GM23338 (cell line): Measurements from ENCODE around the gene WDR38. TPM values are rescaled to one million over a fixed set of nuclear protein-coding genes. Genes with fewer than 3 reads are reported as not detected.
A peak's percentile ranks its signal among the peaks of the same experiment; 100 is the strongest.

ENCODE experiments used
- ATAC-seq: fragments of 200-7000 bp; cut with Tn5 transposase; 3 replicates; pipeline ENCODE4 v1.9.1; 2020
- DNase-seq: peaks from one replicate; pipeline ENCODE4 v3.0.0-alpha.2; 2015; ENCODE audit warnings: low spot score
- H2AFZ ChIP-seq: fragments of 200-600 bp; sonication (generic); 2 replicates; pipeline ENCODE4 v1.8.0; 2016; ENCODE audit warnings: antibody characterized with exemption, mild to moderate bottlenecking, moderate library complexity
- H3F3A ChIP-seq: fragments of 200-600 bp; sonication (generic); replicated peaks from 2 replicates; pipeline ENCODE4 v1.8.0; 2017; ENCODE audit warnings: antibody characterized with exemption, mixed run types, low read depth
- H3K27ac ChIP-seq: fragments of 200-600 bp; sonication (generic); 2 replicates; pipeline ENCODE4 v1.6.1; 2016; ENCODE audit warnings: low read depth
- H3K27me3 ChIP-seq: fragments of 200-600 bp; sonication (generic); 2 replicates; pipeline ENCODE4 v1.8.0; 2016; ENCODE audit warnings: mild to moderate bottlenecking, mixed run types, moderate library complexity; ENCODE audit not compliant: insufficient read depth
- H3K36me3 ChIP-seq: fragments of 200-600 bp; sonication (generic); 2 replicates; pipeline ENCODE4 v1.8.0; 2016; ENCODE audit warnings: mild to moderate bottlenecking; ENCODE audit not compliant: insufficient read depth
- H3K4me1 ChIP-seq: fragments of 200-600 bp; sonication (generic); 2 replicates; pipeline ENCODE4 v1.8.0; 2016; ENCODE audit warnings: mild to moderate bottlenecking, moderate library complexity; ENCODE audit not compliant: insufficient read depth
- H3K4me2 ChIP-seq: fragments of 200-600 bp; sonication (generic); 2 replicates; pipeline ENCODE4 v1.7.1; 2017; ENCODE audit warnings: mixed run types
- H3K4me3 ChIP-seq: fragments of 200-600 bp; sonication (generic); 2 replicates; pipeline ENCODE4 v1.6.1; 2016; ENCODE audit warnings: mixed run types
- H3K79me2 ChIP-seq: fragments of 200-600 bp; sonication (generic); replicated peaks from 2 replicates; pipeline ENCODE4 v1.8.0; 2017; ENCODE audit warnings: mild to moderate bottlenecking; ENCODE audit not compliant: insufficient read depth
- H3K9me2 ChIP-seq: fragments of 200-600 bp; sonication (generic); 2 replicates; pipeline ENCODE4 v1.8.0; 2017; ENCODE audit not compliant: insufficient read depth
- H4K20me1 ChIP-seq: fragments of 200-600 bp; sonication (generic); replicated peaks from 2 replicates; pipeline ENCODE4 v1.8.0; 2017; ENCODE audit warnings: mild to moderate bottlenecking; ENCODE audit not compliant: insufficient read depth
- H3K27ac Mint-ChIP-seq: 2 replicates; pipeline ENCODE4 v1.8.0; 2020; ENCODE audit warnings: inconsistent platforms, mild to moderate bottlenecking, moderate library complexity, mixed read lengths
- H3K27me3 Mint-ChIP-seq: 3 replicates; pipeline ENCODE4 v1.8.0; 2022; ENCODE audit warnings: low read depth, mild to moderate bottlenecking, moderate library complexity, mixed read lengths, inconsistent platforms; ENCODE audit not compliant: insufficient read depth, poor library complexity
- H3K36me3 Mint-ChIP-seq: 3 replicates; pipeline ENCODE4 v1.8.0; 2021; ENCODE audit warnings: low read depth, mild to moderate bottlenecking, inconsistent platforms, moderate library complexity, mixed read lengths
- H3K4me1 Mint-ChIP-seq: 3 replicates; pipeline ENCODE4 v1.8.0; 2020; ENCODE audit warnings: mild to moderate bottlenecking, inconsistent platforms, mixed read lengths
- H3K4me3 Mint-ChIP-seq: 3 replicates; pipeline ENCODE4 v1.8.0; 2021; ENCODE audit warnings: moderate library complexity, mild to moderate bottlenecking, inconsistent platforms, mixed read lengths
- H3K9me3 Mint-ChIP-seq: 3 replicates; pipeline ENCODE4 v1.8.0; 2020; ENCODE audit warnings: moderate library complexity, mild to moderate bottlenecking, inconsistent platforms, mixed read lengths
- CREB1 ChIP-seq: fragments of 250-450 bp; sonication (Bioruptor Pico); IDR thresholded peaks from 2 replicates; pipeline ENCODE4 v1.5.0; 2020; ENCODE audit warnings: low read depth, mild to moderate bottlenecking, moderate library complexity
- CTCF ChIP-seq, 2 experiments: fragments of 200-600 bp in 1 of 2; sonication (generic) in 1 of 2; conservative IDR thresholded peaks; 2 replicates each; pipeline versions ENCODE4 v1.5.1 to v1.6.1; 2016 to 2017; ENCODE audit warnings: antibody characterized with exemption in 2 of 2, low read depth in 2 of 2, mild to moderate bottlenecking in 2 of 2, moderate library complexity in 1 of 2
- ETS1 ChIP-seq: IDR thresholded peaks from 2 replicates; pipeline ENCODE4 v1.6.1; 2016; ENCODE audit warnings: antibody characterized with exemption
- EZH2phosphoT487 ChIP-seq: fragments of 200-600 bp; sonication (generic); IDR thresholded peaks from one replicate; pipeline ENCODE4 v1.8.1; 2018; ENCODE audit warnings: antibody characterized with exemption; ENCODE audit not compliant: unreplicated experiment
- JUNB ChIP-seq: IDR thresholded peaks from one replicate; pipeline ENCODE4 v1.6.1; 2016; ENCODE audit warnings: antibody characterized with exemption; ENCODE audit not compliant: unreplicated experiment
- NANOG ChIP-seq: IDR thresholded peaks from 2 replicates; pipeline ENCODE4 v1.6.1; 2016; ENCODE audit warnings: antibody characterized with exemption, borderline replicate concordance
- POLR2AphosphoS5 ChIP-seq: IDR thresholded peaks from 2 replicates; pipeline ENCODE4 v1.6.1; 2016; ENCODE audit warnings: antibody characterized with exemption, low read depth
- STAT1 ChIP-seq: IDR thresholded peaks from one replicate; pipeline ENCODE4 v1.6.1; 2016; ENCODE audit warnings: antibody characterized with exemption; ENCODE audit not compliant: unreplicated experiment
- ZNF114 ChIP-seq: fragments of 250-450 bp; sonication (Bioruptor Pico); IDR thresholded peaks from 2 replicates; pipeline ENCODE4 v1.5.0; 2020; ENCODE audit warnings: mild to moderate bottlenecking, moderate library complexity
- ZNF331 ChIP-seq: fragments of 250-450 bp; sonication (Bioruptor Pico); IDR thresholded peaks from 2 replicates; pipeline ENCODE4 v1.5.0; 2020; ENCODE audit warnings: low read depth, mild to moderate bottlenecking, moderate library complexity
- polyA plus RNA-seq: library from polyadenylated mRNA; unstranded; fragments of >200 nt; fragmentation: Nextera tagmentation; extraction: Ambion mirVana; gene quantifications from 2 replicates; pipeline ENCODE4 v1.2.1, GENCODE V29; 2016
- total RNA-seq: library from RNA; depleted of rRNA; stranded (reverse); fragments of >200 nt; shearing (Covaris generic); gene quantifications from 2 replicates; pipeline ENCODE4 v1.2.3, GENCODE V29; 2014

WDR38 gene
- total and polyA plus RNA-seq, 2 experiments from 2014 or later: not detected

GRCh38 chr9:124875501-124875900, 22.2 kb downstream of the WDR38 start:
- H3K27me3 ChIP-seq: no peaks in the 10 kb centered on the region
- H3K36me3 ChIP-seq: peaks cover 5% of the 10 kb centered on the region

GRCh38 chr9:124877021-124877782, 23.9 kb downstream of the WDR38 start:
- Histone ChIP-seq H3K9me2 (no peaks in the 10 kb centered on the region), H3K36me3 (peaks cover 5% of the 10 kb centered on the region), H3K27ac (peak overlapping the region; percentile 84; the same call in 1 of the 2 replicates), H3K4me3 (no peak overlapping the region), H3F3A (peaks cover 43% of the 10 kb centered on the region), H3K79me2 (peaks cover 30% of the 10 kb centered on the region), H3K27me3 (no peaks in the 10 kb centered on the region), H4K20me1 (peaks cover 28% of the 10 kb centered on the region), H3K4me1 (peaks cover 31% of the 10 kb centered on the region), H3K4me2 (no peak overlapping the region), H2AFZ (no peak overlapping the region)
- Mint-ChIP-seq H3K27ac (peak overlapping the region; percentile 45), H3K27me3 (peaks cover 5% of the 10 kb centered on the region), H3K4me1 (peaks cover 57% of the 10 kb centered on the region), H3K36me3 (peaks cover 54% of the 10 kb centered on the region), H3K9me3 (no peaks in the 10 kb centered on the region), H3K4me3 (no peak overlapping the region)
- no peak for ATAC-seq
- no peak for DNase-seq
- TF ChIP-seq CTCF (conservative IDR thresholded peaks at IDR 0.05; ENCODE audit: low read depth in 2 of 2): no peak
- TF ChIP-seq ETS1: no peak
- no peak for TF ChIP-seq ZNF114 (CRISPR knock-in tag)
- TF ChIP-seq JUNB: no peak
- no peak for TF ChIP-seq CREB1
- TF ChIP-seq STAT1: no peak
- TF ChIP-seq NANOG: no peak
- TF ChIP-seq ZNF331 (CRISPR knock-in tag): no peak

More at GRCh38 chr9:124875501-124875900, 22.2 kb downstream of the WDR38 start:
- Mint-ChIP-seq H3K27ac (no peak overlapping the region), H3K4me1 (peaks cover 56% of the 10 kb centered on the region), H3K27me3 (peaks cover 1% of the 10 kb centered on the region), H3K9me3 (no peaks in the 10 kb centered on the region), H3K36me3 (peaks cover 64% of the 10 kb centered on the region), H3K4me3 (no peak overlapping the region)
- H3K27ac ChIP-seq: no peak overlapping the region
- no peak overlapping the region for H3K4me2 ChIP-seq
- TF ChIP-seq NANOG: no peak
- no peak for TF ChIP-seq POLR2AphosphoS5
- TF ChIP-seq EZH2phosphoT487: no peak
- TF ChIP-seq ZNF331 (CRISPR knock-in tag): no peak
- TF ChIP-seq CTCF (conservative IDR thresholded peaks at IDR 0.05; ENCODE audit: low read depth in 2 of 2): no peak
- no peak for TF ChIP-seq JUNB
- no peak for TF ChIP-seq CREB1
- ATAC-seq (no peak), DNase-seq (no peak)
- peaks cover 25% of the 10 kb centered on the region for H3K4me1 ChIP-seq
- H3K9me2 ChIP-seq: no peaks in the 10 kb centered on the region
- H3K79me2 ChIP-seq: peaks cover 47% of the 10 kb centered on the region
- no peak overlapping the region for H3K4me3 ChIP-seq
- H4K20me1 ChIP-seq: peaks cover 45% of the 10 kb centered on the region
- no peak overlapping the region for H2AFZ ChIP-seq
- peaks cover 37% of the 10 kb centered on the region for H3F3A ChIP-seq
